ENCODE data around the gene UBE2J2.

UBE2J2 gene

DNA sequence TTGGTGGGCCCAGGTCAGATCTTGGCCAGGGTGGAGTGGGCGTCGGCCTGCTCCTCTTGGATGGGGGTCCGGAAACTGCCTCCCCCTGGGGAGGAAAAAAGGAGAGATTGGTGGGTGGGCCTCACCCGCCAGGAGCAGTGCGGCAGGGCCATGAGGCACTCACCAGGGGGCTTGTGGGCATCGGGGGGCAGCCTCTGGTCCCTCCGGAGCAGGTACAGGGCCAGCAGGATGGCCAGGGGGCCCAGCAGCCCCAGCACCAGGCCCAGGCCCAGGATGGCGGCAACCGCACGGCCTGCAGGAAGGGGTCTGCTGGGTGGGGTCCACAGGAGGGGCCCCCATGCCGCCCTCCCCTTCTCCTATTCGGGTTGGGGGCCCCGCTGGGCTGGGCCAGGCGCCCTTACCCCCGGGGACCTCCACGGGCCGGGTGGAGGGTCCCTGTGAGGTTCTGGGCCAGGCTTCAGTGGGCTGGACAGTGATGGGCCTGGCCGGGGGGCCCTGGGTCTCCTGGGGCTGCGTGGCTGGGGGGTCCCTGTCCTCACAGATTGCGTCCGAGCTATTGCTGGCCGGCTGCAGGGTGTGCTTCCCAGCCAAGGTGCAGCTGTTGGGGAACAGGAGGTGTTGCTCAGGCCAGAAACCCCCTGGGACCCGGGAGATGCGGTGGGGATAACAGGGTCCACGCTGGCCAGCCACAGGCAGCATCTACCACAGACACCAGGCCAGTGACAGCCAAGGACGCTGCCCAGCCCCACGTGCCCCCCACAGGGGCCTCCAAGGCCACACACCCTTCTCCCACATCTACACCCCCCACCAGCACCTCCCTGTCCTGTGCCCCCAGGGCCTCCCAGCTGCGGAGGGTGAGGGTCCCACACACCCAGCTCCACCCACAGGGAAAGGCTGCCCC, 61.9 kb downstream of the UBE2J2 start:
- no peak for DNase-seq (ENCODE audit: low spot score)

DNA sequence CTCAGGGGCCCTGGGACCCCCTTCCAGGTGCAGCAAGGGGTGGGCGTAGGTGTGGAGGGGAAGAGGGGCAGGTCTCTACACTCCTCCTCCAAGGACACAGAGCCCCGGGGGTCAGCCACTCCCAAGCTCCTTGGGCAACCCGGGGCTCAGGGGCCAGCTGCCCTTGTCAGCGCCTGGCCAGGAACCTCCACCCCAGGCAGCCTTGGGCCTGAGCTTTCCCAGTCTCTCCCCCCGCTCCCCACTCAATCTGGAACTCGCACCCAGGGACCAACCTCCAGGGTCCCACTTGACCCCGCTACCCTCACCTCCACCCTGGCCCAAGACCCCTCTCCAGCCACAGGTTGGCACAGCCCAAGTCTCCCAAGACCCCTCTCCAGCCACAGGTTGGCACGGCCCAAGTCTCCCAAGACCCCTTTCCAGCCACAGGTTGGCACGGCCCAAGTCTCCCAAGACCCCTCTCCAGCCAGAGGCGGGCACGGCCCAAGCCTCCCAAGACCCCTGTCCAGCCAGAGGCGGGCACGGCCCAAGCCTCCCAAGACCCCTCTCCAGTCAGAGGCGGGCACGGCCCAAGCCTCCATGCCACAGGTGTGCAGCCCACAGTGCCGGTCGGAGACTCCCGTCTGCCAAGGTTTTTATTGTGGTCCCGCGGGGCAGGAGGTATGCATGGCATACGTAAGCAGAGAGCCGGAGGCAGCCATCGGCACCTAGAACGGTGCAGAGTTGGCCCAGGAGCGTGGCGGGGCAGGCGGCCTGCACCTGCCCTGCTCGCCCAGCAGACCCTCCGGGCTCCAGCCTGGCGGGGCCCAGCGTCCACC, 62.7 kb downstream of the UBE2J2 start:
- DNase-seq (ENCODE audit: low spot score) = no peak

DNA sequence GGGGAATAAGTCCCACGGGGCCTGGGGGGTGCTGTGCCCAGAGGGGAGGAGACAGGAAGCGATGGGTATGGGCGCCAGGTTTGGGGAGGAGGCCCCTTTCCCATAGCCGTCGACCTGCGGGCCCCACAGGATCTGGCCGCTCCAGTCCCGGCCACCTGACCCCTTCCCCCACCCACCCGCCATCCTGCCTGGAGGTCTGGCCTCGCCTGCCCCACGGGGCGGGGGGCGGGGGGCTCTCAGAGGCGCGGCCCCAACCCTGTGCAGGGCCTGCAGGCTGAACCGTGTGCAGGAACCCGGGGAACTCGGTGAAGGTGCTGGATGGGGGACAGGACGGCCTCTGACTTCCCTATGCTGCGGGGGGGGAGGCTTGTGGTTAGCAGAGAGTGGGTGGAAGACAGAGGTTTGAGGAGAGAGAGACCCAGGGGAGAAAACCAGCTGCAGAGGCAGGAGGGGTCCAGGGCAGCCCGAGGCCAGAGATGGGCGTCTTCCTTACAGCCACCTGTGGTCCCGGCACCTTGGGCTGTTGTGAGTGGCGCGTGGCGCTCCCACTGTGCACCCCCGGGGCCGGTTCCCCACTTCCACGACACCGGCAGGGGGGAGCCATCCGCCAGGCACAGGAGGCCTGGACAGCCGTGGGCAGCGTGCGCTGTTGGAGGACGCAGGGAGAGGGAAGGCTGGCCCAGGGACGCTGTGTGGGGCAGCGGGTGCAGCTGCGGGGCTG, 64.8 kb downstream of the UBE2J2 start:
- peak; percentile 38 for DNase-seq (ENCODE audit: low spot score)

DNA sequence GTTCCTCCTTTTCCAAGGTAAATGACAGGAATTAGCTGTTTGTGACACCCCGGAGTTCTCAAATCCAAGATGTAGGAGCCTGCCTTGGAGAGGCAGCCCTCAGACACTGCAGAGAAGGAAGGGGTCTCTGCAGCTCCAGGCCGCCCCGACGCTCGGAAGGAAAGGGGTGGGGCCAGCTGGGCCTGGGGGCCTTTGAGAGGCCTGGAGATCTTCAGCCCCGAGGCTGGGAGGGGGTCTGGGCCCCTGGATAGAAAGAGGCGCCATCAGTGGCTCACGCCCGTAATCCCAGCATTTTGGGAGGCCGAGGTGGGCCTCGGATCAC, 66.1 kb downstream of the UBE2J2 start:
- DNase-seq (ENCODE audit: low spot score) = no peak

DNA sequence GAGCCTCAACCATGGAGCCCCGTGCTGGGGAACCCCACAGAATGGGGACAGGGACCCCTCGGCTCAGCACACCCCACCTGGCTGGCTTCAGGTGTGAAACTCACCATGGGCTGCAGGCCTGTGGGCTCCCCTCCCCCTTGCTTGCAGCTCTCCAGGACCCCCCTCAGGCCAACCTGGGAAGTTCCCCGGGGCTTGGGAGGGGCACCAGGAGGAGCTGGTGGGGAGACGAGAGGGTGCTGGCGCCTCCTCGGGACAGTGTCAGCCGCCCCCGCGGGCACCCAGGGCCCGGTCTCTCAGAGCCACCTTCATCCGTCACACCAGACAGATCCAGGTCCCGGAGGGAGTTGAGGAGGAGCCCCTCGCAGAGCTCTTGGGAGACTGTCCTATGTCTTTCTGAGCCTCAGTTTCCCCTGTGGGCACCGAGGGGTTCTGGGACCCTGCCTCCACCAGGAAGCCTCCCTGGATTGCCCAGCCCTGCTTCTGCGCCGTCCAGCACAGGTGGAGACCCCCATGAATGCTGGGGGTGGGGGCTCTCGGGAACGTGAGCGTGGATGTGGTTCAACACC, 66.6 kb downstream of the UBE2J2 start:
- no peak for DNase-seq (ENCODE audit: low spot score)

DNA sequence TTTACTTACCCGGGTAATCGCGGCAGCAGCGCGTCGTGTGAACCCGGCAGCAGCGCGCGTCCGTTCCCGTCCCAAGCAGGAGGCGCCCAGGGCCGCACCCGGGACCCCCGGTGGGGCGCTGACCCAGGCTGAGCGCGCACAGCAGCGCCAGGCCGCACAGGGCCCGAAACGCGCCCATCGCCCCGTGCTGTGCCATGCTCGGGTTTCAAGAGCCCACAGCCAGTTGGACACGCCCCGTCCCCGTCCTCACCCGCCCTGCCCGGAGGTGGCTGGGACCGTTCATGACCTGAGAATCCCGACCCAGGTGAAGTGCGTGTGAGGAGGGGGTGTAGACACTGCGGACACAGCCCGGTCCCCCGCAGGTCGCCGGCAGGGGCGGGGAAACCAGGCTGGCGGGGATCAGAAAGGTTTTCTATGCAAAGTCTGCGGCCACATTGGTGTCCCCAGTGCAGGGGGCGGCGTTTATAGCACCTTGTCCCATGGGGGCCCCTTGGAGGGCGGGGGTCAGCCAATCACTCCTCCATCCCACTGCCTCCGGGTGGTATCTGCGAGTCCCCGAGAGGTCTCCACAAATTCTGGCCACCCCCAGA, 67.2 kb downstream of the UBE2J2 start, which contains the start of gene TNFRSF18:
Gene TNFRSF18, minus strand, starts transcription at position 217 of the 590 bp plus-strand sequence. Its CDS starts 21 bp downstream, at position 196.
- peak; percentile 22 for DNase-seq (ENCODE audit: low spot score)

DNA sequence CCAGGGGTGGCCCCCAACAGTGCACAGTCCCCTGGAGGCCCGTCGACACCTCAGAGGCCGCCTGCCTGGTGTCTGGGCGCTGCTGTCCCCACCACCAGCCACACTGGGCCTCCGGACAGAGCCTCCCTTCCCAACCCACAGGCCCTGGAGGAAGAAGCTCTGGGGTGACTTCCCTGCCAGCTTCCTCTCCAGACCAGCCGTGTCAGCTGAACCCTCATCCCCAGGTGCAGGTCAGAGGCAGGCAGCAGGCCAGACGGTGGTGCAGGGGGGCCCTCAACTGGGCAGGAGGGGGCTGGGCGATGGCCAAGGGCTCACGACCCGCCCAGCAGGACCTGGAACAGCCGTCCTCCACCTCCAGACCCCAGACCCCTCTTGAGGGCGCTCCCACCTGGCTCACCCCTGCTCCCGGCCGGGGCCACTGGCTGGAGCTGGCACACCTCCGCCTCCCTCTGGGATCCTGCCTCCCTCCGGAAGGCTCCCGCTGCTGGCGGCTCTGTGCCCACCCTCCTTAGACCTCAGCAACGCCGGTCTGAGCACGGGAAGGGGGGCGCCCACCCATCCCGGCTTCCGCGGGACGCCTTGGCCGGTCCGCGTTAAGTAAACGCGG, 67.8 kb downstream of the UBE2J2 start:
- no peak for DNase-seq (ENCODE audit: low spot score)

DNA sequence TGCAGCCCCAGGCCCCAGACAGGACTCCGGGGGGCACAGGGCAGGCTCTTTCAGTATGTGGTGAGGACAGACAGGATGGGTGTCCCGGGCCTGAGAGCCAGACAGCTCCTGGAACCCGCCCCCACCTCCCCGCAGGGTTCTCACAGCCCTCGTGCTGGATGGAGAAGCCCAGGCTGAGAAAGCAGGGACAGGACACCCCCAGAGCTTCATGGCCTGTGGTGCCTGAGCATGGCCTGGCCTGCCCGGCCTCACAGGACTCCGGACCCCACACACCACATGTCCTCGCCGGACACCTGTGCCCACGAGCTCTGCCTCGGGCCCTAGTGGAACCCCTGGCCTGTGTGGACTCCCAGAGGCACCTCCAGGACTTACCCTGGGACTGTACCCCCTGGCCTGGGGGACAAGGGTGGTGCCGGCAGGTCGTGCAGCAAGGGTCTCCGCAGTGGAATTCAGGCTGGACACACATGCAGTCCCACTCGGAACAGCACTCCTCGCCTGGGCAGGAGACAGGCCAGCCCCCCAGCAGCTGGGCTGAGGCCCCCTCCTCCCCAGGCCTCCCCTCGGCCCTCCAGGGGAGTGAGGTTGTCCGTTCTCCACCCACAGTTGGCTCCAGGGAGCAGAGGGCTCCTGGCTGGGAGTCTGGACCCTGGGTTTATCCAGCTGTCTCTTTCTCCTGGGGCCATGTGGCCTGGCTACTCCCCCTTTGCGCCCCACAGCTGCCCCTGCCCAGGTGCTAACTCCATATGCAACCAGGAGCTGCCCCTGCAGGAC, 68.5 kb downstream of the UBE2J2 start:
- no peak for DNase-seq (ENCODE audit: low spot score)

DNA sequence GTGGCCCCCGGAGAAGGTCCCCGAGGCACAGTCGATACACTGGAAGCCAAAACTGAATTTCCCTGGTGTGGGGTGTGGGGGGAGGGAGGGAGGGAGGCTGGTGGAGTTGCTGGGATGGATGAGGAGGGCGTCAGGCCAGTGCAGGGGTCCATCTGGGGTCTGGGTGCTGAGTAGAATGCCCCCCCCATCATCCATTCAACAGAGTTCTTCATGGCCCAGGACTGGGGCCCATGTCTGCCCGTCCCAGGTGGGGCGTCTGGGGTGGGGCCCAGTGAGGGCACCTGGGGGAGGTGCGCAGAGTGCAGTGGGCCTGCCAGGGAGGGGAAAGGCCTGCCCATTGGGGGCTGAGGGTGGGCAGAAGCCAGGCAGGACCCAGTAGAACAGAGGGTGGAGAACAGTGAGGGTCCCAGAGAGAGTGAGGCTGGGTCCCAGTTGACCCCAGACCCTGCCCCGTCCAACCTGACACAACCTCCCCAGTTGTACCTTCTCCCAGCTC, 69.2 kb downstream of the UBE2J2 start:
- no peak for DNase-seq (ENCODE audit: low spot score)
